GM23248 (cell line): ENCODE results near the gene SLC35D2. TPM values are rescaled to one million over a fixed set of nuclear protein-coding genes. Genes with fewer than 3 reads are reported as not detected.

Source experiments
- DNase-seq: peaks from one replicate; pipeline ENCODE4 v3.0.0-alpha.2; 2015
- H2AFZ ChIP-seq: fragments of 200-600 bp; sonication (generic); 2 replicates; pipeline ENCODE4 v1.6.1; 2016; ENCODE audit warnings: antibody characterized with exemption
- H3F3A ChIP-seq: fragments of 200-600 bp; sonication (generic); 2 replicates; pipeline ENCODE4 v1.6.1; 2016; ENCODE audit warnings: mild to moderate bottlenecking, antibody characterized with exemption, mixed run types; ENCODE audit not compliant: insufficient read depth
- H3K27ac ChIP-seq: fragments of 200-600 bp; sonication (generic); 2 replicates; pipeline ENCODE4 v1.5.1; 2016; ENCODE audit warnings: mild to moderate bottlenecking
- H3K27me3 ChIP-seq: fragments of 200-600 bp; sonication (generic); replicated peaks from 2 replicates; pipeline ENCODE4 v1.6.1; 2016; ENCODE audit warnings: mild to moderate bottlenecking; ENCODE audit not compliant: insufficient read depth
- H3K36me3 ChIP-seq: fragments of 200-600 bp; sonication (generic); 2 replicates; pipeline ENCODE4 v1.6.1; 2016; ENCODE audit warnings: low read depth, mild to moderate bottlenecking
- H3K4me1 ChIP-seq: fragments of 200-600 bp; sonication (generic); 2 replicates; pipeline ENCODE4 v1.6.1; 2016; ENCODE audit warnings: mild to moderate bottlenecking; ENCODE audit not compliant: insufficient read depth
- H3K4me2 ChIP-seq: fragments of 200-600 bp; sonication (generic); one replicate; pipeline ENCODE4 v1.6.1; 2016; ENCODE audit warnings: mild to moderate bottlenecking; ENCODE audit not compliant: unreplicated experiment
- H3K4me3 ChIP-seq: fragments of 200-600 bp; sonication (generic); 2 replicates; pipeline ENCODE4 v1.5.1; 2016; ENCODE audit warnings: mild to moderate bottlenecking
- H3K79me2 ChIP-seq: fragments of 200-600 bp; sonication (generic); 2 replicates; pipeline ENCODE4 v1.6.1; 2016; ENCODE audit warnings: mild to moderate bottlenecking; ENCODE audit not compliant: insufficient read depth
- H3K9ac ChIP-seq: fragments of 200-600 bp; sonication (generic); 2 replicates; pipeline ENCODE4 v1.6.1; 2016; ENCODE audit warnings: mild to moderate bottlenecking
- H3K9me2 ChIP-seq: fragments of 200-600 bp; sonication (generic); 2 replicates; pipeline ENCODE4 v1.6.1; 2016; ENCODE audit warnings: mixed run types, mild to moderate bottlenecking, moderate library complexity; ENCODE audit not compliant: insufficient read depth
- H3K9me3 ChIP-seq: fragments of 200-600 bp; sonication (generic); one replicate; pipeline ENCODE4 v1.6.1; 2017; ENCODE audit warnings: low read depth
- H4K20me1 ChIP-seq: fragments of 200-600 bp; sonication (generic); 2 replicates; pipeline ENCODE4 v1.6.0; 2016; ENCODE audit not compliant: insufficient read depth
- EZH2 ChIP-seq: fragments of 200-600 bp; sonication (generic); IDR thresholded peaks from 2 replicates; pipeline ENCODE4 v1.6.1; 2018; ENCODE audit warnings: antibody characterized with exemption, mild to moderate bottlenecking; ENCODE audit not compliant: insufficient read depth, poor library complexity, severe bottlenecking
- EZH2phosphoT487 ChIP-seq: fragments of 200-600 bp; sonication (generic); IDR thresholded peaks from 2 replicates; pipeline ENCODE4 v1.6.1; 2018; ENCODE audit warnings: antibody characterized with exemption, moderate library complexity, mild to moderate bottlenecking, low read depth; ENCODE audit not compliant: insufficient read depth
- WGBS, 2 experiments: methylation state at CpG; one replicate each; pipeline ENCODE4 v1.1.6; 2015 to 2017; ENCODE audit warnings: low lambda C conversion rate in 2 of 2, low coverage in 1 of 2; ENCODE audit errors: missing lambda C conversion rate in 2 of 2; 5-methylcytosine and 5-hydroxymethylcytosine counted together
- in situ Hi-C: fragments of 300-500 bp; cut with MboI; formaldehyde crosslinking; loops from 2 replicates; pipeline ENCODE4 v1.15.0; 2020
- polyA plus RNA-seq: library from polyadenylated mRNA; unstranded; fragments of >200 nt; fragmentation: Nextera tagmentation; extraction: Ambion mirVana; gene quantifications from 2 replicates; pipeline ENCODE4 v1.2.1, GENCODE V29; 2016
- total RNA-seq: library from RNA; depleted of rRNA; stranded (reverse); fragments of >200 nt; shearing (Covaris generic); gene quantifications from 2 replicates; pipeline ENCODE4 v1.2.3, GENCODE V29; 2014

The SLC35D2 gene
- total and polyA plus RNA-seq, 2 experiments from 2014 or later, result 8.0 to 12.3 TPM

GRCh38 chr9:96321515-96321914 is 62.0 kb downstream of the SLC35D2 start:
- Histone ChIP-seq H4K20me1 (no peaks in the 10 kb centered on the region), H3K9me2 (no peaks in the 10 kb centered on the region), H3K4me1 (no peaks in the 10 kb centered on the region), H3K27me3 (no peaks in the 10 kb centered on the region), H3K4me3 (no peak overlapping the region), H3F3A (no peaks in the 10 kb centered on the region), H3K9ac (no peak overlapping the region), H2AFZ (no peak overlapping the region), H3K27ac (no peak overlapping the region), H3K4me2 (no peak overlapping the region), H3K36me3 (no peaks in the 10 kb centered on the region), H3K9me3 (no peaks in the 10 kb centered on the region), H3K79me2 (no peaks in the 10 kb centered on the region)
- TF ChIP-seq EZH2phosphoT487, result no peak
- TF ChIP-seq EZH2, result no peak
- no peak for DNase-seq
- WGBS, 2 experiments, result 92 to 94% methylated on average over 7 of the region's 7 CpGs
- in situ Hi-C loops, result no loop called here

DNA sequence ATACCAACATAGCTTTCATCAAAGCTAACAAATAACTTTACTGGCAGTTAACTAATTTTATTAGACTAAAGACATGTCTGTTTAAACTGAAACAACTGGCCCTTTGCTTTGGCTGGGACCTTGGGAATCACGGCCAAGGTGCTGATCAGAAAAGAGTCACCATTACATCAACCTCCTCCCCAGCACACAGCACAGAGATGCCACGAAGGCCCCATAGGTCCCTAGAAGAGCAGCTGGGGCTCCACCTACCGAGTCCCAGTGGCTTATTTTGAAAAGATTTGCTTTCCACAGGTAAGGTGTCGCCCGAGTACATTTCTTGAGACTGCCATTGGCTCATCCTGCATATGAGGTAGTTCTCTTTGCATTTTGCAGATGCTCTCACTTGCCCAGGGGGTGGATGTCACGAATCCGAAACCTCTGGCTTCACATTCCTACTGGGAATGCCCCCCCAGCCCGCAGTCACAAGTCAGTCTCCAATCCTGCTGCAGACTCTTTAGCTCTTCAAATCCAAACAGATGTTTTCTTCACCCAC is 62.7 kb downstream of the SLC35D2 start:
- Histone ChIP-seq H3K9ac (no peak overlapping the region), H3K27ac (no peak overlapping the region), H3K79me2 (no peaks in the 10 kb centered on the region), H3K4me2 (no peak overlapping the region), H3F3A (no peaks in the 10 kb centered on the region), H2AFZ (no peak overlapping the region), H3K27me3 (no peaks in the 10 kb centered on the region), H3K9me2 (no peaks in the 10 kb centered on the region), H3K36me3 (no peaks in the 10 kb centered on the region), H3K4me3 (no peak overlapping the region), H3K9me3 (no peaks in the 10 kb centered on the region), H4K20me1 (no peaks in the 10 kb centered on the region), H3K4me1 (no peaks in the 10 kb centered on the region)
- DNase-seq, result no peak
- in situ Hi-C loops, result no loop called here
- TF ChIP-seq EZH2 (no peak), EZH2phosphoT487 (no peak)
- 69 to 81% methylated on average over 8 of the region's 8 CpGs for WGBS, 2 experiments

DNA sequence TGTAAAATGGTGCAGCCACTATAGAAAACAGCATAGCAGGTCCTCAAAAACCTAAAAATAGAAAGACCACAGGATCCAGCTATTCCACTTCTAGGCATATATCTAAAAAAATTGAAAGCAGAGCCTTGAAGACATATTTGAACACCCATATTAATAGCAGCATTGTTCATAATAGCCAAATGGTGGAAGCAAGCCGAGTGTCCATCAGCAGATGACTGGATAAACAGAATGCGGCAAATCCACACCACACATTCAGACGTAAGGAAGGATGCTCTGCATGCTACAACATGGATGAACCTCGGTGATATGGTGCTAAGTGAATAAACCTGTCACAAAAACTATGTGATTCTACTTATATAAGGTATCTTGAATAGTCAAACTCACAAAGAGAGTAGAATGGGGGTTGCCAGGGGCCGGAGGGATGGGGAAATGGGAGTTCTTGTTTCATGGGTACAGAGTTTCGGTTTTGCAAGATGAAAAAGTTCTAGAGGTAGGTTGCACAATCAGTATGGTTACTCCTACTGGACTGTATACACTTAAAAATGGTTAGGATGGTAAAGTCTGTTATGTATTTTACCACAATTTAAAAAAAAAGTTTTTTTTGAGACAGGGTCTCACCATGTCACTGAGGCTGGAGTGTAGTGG is 64.5 kb downstream of the SLC35D2 start:
- H3K4me1 ChIP-seq, result no peaks in the 10 kb centered on the region
- 76 to 78% methylated on average over 6 of the region's 6 CpGs for WGBS, 2 experiments
- no peaks in the 10 kb centered on the region for H3K79me2 ChIP-seq
- H3K27ac ChIP-seq, result no peak overlapping the region
- H3K4me3 ChIP-seq, result no peak overlapping the region
- TF ChIP-seq EZH2phosphoT487 (no peak), EZH2 (no peak)
- no peaks in the 10 kb centered on the region for H3K36me3 ChIP-seq
- H3K4me2 ChIP-seq, result no peak overlapping the region
- in situ Hi-C loops, result no loop called here
- H3K9me2 ChIP-seq, result no peaks in the 10 kb centered on the region
- no peaks in the 10 kb centered on the region for H4K20me1 ChIP-seq
- no peak for DNase-seq
- no peaks in the 10 kb centered on the region for H3F3A ChIP-seq
- no peak overlapping the region for H3K9ac ChIP-seq
- no peak overlapping the region for H2AFZ ChIP-seq
- H3K9me3 ChIP-seq, result no peaks in the 10 kb centered on the region
- no peaks in the 10 kb centered on the region for H3K27me3 ChIP-seq

- no peaks in the 10 kb centered on the region for H3K36me3 ChIP-seq
- H3K4me2 ChIP-seq, result no peak overlapping the region
- in situ Hi-C loops, result no loop called here
- H3K4me3 ChIP-seq, result no peak overlapping the region
- H4K20me1 ChIP-seq, result no peaks in the 10 kb centered on the region
- H3K4me1 ChIP-seq, result no peaks in the 10 kb centered on the region
- peak; percentile 57 for DNase-seq
- no peaks in the 10 kb centered on the region for H3K9me3 ChIP-seq
- H2AFZ ChIP-seq, result no peak overlapping the region
- 42 to 54% methylated on average over 9 of the region's 9 CpGs for WGBS, 2 experiments
- no peak for TF ChIP-seq EZH2phosphoT487
- TF ChIP-seq EZH2, result no peak
- H3K79me2 ChIP-seq, result no peaks in the 10 kb centered on the region
- H3K27me3 ChIP-seq, result no peaks in the 10 kb centered on the region
- no peaks in the 10 kb centered on the region for H3F3A ChIP-seq
- no peak overlapping the region for H3K9ac ChIP-seq
- H3K27ac ChIP-seq, result no peak overlapping the region
- H3K9me2 ChIP-seq, result no peaks in the 10 kb centered on the region
Observed at GRCh38 chr9:96317335-96317980, 66.1 kb downstream of the SLC35D2 start.
